GM12872 (cell line): Measurements from ENCODE around the gene LRRC10B.

Experiments used
- TF ChIP-seq, protein P1 (sequence below): IDR thresholded peaks from 3 replicates; pipeline ENCODE4 v1.5.1; 2011; ENCODE audit warnings: low read depth, mild to moderate bottlenecking, low read length, moderate library complexity; ENCODE audit not compliant: insufficient read depth

Gene LRRC10B

DNA sequence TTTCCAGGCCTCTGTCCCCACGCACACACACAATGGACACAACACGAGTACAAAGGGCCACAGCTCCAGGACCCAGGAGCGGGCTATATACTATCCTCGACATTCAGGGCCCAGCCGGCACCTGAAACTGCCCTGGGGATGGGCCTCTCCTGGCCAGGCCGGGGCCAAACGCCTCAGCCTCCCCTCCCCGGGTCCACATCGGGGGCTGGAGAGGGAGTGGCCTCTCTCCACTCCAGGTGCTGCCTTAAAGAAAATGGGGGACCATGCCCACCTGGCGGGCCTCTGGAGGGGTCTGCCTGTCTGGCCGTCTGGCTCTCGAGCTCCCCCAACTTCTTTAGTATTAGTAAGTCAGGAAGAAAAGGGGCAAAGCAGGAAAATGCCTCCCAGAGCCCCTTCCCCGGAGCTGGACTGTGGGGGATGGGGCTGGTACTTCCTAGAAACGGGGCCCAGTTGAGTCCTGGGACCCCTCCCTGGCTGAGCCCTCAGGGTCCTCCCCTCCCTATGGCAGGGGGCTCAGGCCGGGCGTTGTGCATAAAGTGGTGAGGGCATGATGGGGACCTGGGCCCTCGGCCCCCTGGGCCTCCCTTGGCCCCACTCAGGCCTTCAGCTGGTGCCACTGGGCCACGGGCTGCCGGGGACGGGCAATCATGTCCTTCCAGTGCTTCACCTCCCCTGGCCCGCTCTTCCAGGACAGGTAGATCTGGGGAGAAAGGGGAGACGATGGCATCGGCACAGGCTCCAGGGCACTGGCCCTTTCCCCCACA lies 9.7 kb downstream of the LRRC10B start:
- TF ChIP-seq, protein P1, sequence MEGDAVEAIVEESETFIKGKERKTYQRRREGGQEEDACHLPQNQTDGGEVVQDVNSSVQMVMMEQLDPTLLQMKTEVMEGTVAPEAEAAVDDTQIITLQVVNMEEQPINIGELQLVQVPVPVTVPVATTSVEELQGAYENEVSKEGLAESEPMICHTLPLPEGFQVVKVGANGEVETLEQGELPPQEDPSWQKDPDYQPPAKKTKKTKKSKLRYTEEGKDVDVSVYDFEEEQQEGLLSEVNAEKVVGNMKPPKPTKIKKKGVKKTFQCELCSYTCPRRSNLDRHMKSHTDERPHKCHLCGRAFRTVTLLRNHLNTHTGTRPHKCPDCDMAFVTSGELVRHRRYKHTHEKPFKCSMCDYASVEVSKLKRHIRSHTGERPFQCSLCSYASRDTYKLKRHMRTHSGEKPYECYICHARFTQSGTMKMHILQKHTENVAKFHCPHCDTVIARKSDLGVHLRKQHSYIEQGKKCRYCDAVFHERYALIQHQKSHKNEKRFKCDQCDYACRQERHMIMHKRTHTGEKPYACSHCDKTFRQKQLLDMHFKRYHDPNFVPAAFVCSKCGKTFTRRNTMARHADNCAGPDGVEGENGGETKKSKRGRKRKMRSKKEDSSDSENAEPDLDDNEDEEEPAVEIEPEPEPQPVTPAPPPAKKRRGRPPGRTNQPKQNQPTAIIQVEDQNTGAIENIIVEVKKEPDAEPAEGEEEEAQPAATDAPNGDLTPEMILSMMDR = no peak

DNA sequence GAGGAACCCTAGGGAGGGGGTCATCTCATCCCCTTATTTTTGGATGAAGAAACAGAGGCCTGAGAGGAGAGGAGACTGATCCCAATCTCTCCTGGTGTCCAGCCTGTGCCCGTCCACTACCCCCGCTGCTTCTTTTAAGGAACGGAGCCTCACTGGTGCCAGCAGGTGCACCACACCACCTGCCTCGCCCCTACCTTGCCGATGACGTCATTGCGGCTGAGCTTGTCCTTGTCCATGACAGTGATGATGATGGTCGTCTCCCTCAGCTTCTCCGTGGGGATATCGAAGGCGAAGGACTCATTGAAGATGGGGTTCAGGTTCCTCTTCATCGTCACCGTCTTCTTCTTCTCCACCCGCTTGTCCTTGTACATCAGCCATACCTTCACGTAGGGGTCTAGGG lies 14.3 kb downstream of the LRRC10B start:
- TF ChIP-seq, protein P1 = no peak

DNA sequence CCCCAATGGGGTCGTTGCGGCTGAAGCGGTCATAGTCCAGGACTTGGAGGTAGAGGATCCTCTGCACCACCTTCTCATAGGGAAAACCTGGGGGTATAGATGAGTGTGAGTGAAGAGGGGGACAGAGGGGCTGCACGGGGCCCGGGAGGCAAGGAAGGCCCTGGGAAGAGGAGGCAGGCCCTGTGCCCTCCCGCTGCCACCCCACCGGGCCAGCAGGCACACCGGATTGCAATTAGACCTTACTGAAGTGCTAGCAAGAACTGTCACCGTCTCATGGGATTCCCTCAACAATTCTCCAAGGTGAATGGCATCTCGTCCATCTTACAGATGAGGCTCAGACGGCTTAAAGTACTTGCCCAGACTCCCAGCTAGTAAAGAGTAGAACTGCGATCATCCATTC lies 15.9 kb downstream of the LRRC10B start:
- TF ChIP-seq, protein P1 = no peak

DNA sequence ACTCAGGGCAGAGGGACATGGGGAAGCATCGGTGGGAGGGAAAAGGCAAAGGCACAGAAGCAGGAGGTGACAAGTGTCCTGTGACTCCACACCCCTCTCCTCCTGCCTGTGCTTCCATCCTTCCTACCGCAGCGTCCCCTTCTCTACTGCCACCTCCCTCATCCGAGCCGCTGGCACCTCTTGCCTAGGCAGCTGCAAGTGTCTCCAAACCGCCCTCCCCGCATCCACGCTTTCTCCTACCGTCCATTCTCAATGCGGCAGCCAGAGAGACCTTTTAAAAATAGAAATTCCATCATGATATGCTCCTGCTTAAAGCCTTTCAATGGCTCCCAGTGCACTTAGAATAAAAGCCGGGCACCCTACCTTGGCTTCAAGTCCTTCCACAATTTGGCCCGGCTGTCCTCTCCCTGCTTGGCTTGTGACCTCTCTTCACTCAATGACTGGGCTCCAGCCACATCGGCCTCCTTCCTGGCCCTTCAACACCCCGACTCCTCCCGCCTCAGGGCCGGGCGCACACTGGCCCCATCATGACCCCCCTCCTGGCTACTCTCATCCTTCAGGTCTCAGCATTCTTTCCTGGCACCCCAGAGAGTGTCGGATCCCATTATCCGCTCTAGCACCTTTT lies 16.5 kb downstream of the LRRC10B start:
- TF ChIP-seq, protein P1 = no peak

DNA sequence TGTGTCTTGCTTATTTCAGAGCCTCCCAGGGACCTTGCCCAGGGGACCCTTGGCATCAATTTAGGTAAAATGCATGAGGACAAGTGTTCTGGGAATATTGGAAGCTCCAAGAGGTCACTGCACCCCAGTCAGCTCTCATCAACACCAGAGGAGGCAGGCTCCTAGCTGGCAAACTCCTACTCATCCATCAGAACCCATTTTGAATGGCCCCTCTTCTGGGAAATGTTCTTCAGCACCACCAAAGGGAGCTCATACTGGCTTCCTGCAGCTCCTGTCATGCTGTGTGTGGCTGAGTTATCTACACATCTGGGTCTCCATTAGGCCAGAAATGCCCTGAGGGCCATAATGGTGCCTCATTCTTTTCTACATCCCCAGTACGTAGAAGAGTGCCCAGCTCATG lies 17.7 kb downstream of the LRRC10B start:
- TF ChIP-seq, protein P1 = no peak

DNA sequence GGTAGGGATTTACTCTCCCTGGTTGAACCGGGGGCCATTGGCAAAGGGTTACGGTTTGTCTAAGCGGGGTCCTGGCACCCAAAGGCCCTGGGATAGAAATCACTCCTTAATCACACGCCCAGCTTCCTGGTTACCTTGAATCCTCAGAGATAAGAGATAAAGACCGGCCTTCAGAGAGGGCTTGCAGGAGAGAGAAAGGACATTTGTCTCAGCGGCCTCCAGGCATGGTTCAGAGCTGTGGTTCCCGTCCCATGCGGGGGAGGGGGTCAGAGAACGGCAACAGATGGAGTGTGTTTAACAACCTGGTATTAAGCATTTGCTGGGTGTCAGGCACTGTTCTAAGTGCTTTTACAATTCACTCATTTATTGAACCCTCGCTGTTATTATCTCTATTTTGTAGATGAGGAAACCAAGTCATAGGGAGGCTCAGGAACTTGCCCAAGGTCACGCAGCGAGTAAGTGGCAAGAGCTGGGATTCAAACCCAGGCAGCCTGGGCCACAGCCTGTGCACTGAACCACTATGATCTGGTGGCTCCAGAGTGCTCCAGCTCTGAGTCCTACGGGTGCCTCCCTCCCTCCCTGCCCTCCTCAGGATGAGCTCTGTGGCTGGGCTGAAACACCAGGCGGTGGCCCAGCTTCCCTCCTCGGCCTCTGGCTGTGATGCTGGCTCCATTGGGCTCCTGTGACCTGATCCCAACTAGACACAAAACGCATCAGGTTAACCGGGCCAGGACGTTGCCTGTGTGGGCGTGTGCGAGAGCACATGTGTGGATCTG lies 18.6 kb downstream of the LRRC10B start:
- TF ChIP-seq, protein P1 = no peak

DNA sequence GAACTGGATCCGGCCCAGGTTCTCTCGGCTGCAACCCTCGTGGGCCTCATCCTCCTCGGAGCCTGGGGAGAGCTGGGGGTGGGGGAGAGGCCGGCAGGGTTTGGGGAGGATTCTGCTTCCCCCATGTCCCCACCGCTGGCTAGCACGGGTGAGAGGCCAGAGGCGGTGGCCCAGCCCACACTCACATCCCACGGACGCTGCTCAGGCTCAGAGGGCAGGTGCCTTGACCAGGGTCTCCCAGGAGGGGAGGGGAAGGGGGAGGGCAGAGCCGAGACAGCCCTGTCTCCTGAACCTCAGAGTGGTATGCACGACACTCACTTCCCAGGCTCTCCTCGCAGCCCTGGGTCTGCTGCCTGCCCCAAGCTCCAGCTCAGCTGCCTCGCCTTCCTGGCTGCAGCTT lies 19.6 kb downstream of the LRRC10B start:
- TF ChIP-seq, protein P1 = no peak
